Measurements from ENCODE around the gene KCNH3.
A peak's percentile ranks its signal among the peaks of the same experiment; 100 is the strongest.

KCNH3 gene

DNA sequence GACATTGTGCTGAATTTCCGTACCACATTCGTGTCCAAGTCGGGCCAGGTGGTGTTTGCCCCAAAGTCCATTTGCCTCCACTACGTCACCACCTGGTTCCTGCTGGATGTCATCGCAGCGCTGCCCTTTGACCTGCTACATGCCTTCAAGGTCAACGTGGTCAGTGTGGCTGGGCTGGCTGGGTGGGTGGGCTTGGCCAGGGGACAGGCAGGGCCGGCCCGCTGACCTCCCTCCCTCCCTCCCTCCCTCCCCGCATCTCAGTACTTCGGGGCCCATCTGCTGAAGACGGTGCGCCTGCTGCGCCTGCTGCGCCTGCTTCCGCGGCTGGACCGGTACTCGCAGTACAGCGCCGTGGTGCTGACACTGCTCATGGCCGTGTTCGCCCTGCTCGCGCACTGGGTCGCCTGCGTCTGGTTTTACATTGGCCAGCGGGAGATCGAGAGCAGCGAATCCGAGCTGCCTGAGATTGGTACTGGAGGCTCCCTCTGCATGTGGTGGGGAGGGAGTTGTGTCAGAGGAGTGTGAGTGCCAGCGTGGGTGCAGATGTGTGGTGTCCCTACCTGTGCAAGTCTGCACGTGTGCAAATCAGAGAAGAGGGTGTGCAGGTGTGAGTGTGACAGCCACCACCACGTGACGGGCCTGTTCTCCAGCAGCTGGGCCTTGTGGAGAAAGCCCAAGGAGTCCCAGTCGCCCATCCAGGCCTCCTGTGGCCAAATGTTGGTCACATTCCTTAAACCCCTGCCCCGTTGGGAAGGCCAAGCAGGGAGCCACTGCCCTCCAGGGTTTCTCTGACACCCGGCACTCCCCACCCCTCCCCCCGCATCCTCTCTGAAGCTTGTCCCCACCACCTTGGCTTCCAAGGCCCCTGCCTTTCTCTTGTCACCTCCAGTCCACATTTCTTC is 5.3 kb downstream of the KCNH3 start:
- no peak for DNase-seq (ENCODE audit: low read depth)

DNA sequence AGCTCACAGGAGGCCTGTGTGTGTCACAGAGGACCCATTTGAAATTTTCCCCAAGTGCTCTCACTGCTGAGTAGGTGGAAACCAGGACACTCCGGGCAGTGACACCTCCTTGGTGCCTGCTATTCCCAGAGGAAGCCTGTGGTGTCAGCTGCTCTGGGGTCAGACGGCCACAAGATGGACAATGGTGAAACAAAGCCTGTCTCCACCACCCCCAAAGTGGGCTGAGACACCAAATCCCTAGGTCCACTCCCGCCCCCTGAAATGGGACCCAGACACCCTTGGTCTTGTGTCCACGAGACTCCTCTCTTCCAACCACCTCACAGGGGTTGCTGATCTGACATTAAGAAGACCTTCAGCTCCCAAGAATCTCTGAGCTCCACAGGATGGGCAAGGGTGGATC is 7.0 kb downstream of the KCNH3 start:
- DNase-seq (ENCODE audit: low read depth), result no peak

- DNase-seq (ENCODE audit: low read depth), result no peak
Observed at GRCh38 chr12:49546481-49546880, 7.7 kb downstream of the KCNH3 start.

GRCh38 chr12:49547090-49547690 is 8.4 kb downstream of the KCNH3 start:
- DNase-seq (ENCODE audit: low read depth), result no peak

- no peak for DNase-seq (ENCODE audit: low read depth)
Observed at GRCh38 chr12:49548481-49548821, 9.6 kb downstream of the KCNH3 start.

- peak; percentile 17 for DNase-seq (ENCODE audit: low read depth)
Observed at GRCh38 chr12:49548822-49549648, 10.2 kb downstream of the KCNH3 start.

DNA sequence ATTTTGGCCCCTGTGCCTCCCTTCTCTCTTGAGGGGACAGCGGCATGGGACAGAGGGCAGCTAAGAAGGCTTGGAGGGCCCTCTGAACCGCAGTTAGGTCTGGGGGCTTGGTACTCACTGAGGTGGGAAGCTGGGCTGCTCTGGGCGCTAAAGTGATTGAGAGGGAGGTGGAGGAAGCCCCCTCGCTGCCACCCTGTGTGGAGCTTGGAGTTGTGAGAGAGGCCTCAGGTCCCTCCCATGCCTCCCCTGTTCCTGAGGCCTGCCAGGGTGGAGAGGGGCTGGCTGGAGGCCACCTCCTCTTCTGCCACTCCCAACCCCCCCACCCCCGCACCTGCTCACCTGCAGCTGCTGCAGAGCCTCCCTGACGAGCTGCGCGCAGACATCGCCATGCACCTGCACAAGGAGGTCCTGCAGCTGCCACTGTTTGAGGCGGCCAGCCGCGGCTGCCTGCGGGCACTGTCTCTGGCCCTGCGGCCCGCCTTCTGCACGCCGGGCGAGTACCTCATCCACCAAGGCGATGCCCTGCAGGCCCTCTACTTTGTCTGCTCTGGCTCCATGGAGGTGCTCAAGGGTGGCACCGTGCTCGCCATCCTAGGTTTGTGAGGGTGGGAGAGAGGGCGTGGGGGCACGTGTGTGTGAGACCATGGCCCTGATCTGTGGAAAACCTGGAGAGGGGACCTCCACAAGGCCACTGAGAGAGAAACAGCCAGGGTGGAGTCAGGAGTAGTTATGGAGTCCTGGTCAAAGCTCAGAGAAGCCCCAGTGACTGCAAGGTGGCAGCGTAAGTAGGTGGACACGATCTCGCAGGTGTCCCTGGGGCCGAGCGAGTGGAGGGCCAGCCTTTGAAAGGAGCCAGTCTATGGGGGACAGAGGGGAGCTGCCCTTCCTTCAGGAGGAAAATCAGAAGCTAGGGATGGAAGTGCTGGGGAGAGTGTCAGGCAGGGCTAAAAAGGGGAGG is 11.2 kb downstream of the KCNH3 start:
- no peak for DNase-seq (ENCODE audit: low read depth)

- DNase-seq (ENCODE audit: low read depth), result no peak
Observed at GRCh38 chr12:49550693-49551252, 11.9 kb downstream of the KCNH3 start.

DNA sequence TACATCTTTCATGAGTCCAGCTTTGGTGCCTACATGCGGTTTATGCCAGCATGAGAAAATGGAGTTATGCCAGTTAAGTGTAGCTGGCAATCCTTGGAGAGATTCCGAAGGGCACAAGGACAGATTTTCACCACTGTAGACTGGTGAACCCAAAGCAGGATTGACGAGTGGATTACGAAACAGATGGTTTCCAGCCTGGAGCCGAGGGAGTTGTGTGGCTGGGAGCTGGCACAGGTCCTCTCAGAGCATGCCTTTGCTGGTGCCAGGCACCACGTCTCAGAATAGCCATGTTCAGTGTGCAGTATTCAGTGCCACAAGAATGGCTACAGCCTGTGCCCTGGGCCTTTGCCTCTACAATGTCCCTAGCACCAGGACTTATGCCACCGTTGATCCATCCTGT is 13.2 kb downstream of the KCNH3 start:
- no peak for DNase-seq (ENCODE audit: low read depth)

DNA sequence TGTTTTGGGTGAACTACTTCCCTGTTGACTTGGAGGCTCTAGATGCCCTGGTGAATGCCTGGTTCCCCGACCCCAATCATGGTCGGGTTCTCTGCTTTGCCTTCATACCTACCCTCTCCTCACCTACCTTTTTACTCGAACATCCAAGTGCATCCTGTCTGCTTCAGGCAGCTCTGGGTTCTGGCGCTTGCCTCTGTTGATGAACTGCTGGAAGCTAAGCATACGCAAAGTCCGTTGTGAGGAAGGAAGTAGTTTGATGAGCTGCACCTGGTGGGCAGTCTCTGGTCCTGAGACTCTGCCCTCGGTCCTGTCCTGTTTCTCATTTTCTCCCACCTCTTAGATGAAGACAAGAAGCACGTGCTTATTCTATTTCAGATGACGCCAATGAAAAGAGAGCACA is 13.6 kb downstream of the KCNH3 start:
- DNase-seq (ENCODE audit: low read depth), result no peak

GRCh38 chr12:49552899-49553298 is 14.1 kb downstream of the KCNH3 start:
- DNase-seq (ENCODE audit: low read depth), result no peak

DNA sequence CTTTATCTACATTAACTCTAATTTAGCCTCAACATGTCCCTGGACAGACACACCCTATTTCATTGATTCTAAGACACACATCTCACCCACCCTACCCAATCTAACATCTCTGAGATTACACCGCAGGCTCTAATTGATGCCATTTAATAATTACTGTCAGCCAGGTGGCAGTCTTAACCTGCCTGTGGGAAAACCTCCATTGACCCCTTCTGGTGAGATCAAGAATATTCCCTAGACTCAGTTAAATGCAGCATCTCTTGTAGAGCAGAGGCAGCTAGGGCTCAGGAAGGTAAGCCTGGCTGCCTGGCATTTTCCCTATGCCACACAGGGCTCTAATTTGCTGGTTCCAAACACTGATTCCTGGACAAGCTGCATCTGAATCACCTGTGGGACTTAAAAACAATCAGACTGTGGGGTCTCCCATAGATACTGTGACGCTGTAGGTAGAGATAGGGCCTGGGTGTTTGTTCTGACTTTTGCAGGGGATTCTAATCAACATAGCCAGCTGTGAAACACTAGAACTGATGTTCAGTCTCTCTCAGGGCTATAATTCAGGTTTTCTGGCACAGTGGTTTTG is 14.8 kb downstream of the KCNH3 start:
- no peak for DNase-seq (ENCODE audit: low read depth)

DNA sequence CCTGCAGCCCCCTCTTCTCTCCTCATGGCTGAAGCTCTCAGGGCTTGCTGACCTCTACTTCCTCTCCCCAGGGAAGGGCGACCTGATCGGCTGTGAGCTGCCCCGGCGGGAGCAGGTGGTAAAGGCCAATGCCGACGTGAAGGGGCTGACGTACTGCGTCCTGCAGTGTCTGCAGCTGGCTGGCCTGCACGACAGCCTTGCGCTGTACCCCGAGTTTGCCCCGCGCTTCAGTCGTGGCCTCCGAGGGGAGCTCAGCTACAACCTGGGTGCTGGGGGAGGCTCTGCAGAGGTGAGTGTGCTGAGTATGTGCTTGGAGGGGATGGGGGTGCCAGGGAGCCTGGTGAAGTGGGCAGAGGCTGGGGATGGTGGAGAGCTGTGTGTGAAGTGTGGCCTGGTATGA is 15.4 kb downstream of the KCNH3 start:
- no peak for DNase-seq (ENCODE audit: low read depth)

- no peak for DNase-seq (ENCODE audit: low read depth)
Observed at GRCh38 chr12:49555631-49556390, 17.0 kb downstream of the KCNH3 start.

DNA sequence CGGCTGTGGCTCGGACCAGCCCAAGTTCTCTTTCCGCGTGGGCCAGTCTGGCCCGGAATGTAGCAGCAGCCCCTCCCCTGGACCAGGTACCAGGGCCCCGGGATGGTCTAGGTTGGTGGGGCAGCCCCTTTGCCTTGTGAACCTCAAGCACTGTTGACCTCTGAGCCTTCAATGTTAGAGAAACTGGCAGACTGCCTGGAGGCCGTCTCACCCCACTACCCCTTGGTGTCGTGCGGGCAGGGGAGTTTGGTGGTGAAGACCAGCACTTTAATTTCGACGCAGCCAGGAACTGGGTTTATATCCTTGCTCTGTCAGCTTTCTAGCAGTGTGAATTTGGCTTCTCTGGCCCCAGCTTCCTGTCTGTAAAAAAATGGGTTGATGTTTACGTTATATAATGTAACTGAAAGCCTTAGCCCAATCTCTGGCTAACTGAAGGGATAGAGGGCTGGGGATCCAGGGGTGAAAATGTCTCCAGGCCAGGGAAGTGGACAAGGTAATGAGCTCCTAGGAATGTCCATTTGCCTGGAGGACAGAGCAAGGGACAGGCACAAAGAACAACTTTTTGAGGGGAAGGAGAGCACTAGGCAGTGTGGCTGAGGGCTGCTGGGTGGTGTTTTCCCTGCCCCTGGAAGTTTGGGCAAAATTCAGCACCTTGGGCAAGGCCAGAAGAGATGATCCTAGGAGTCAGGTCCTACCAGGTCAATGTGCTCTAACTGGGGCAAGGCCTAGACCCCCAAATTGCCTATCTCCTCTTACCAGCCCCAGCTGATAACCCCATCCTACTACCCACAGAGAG is 17.8 kb downstream of the KCNH3 start:
- DNase-seq (ENCODE audit: low read depth), result no peak

DNA sequence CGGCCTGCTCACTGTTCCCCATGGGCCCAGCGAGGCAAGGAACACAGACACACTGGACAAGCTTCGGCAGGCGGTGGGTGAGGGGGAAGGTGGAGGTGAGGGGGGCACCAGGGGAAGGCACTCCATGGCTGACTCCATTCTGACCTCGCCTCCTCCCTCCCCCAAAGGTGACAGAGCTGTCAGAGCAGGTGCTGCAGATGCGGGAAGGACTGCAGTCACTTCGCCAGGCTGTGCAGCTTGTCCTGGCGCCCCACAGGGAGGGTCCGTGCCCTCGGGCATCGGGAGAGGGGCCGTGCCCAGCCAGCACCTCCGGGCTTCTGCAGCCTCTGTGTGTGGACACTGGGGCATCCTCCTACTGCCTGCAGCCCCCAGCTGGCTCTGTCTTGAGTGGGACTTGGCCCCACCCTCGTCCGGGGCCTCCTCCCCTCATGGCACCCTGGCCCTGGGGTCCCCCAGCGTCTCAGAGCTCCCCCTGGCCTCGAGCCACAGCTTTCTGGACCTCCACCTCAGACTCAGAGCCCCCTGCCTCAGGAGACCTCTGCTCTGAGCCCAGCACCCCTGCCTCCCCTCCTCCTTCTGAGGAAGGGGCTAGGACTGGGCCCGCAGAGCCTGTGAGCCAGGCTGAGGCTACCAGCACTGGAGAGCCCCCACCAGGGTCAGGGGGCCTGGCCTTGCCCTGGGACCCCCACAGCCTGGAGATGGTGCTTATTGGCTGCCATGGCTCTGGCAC is 18.5 kb downstream of the KCNH3 start:
- no peak for DNase-seq (ENCODE audit: low read depth)

DNA sequence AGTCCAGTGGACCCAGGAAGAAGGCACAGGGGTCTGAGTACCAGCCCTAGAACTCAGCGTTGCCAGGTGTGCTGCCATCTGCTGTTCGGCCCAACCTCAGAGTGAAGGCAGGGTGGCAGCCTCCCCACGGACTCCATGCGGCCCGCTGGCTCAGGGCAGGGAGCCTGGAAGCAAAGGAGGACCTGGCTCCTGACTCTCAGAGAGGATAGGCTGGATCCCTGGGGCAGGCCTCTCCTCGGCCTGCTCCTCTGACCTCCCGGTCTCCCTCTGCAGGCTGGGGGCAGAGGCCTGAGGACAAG is 19.0 kb downstream of the KCNH3 start:
- no peak for DNase-seq (ENCODE audit: low read depth)

- no peak for DNase-seq (ENCODE audit: low read depth)
Observed at GRCh38 chr12:49558526-49558925, 19.7 kb downstream of the KCNH3 start.

Data from activated T-cell treated with anti-CD3 and anti-CD28 coated beads for 1 hour (primary cell).